Mesendoderm (in vitro differentiated cells): ENCODE measurements around the gene ADAMTSL2.

Experiments
- DNase-seq: peaks from one replicate; pipeline ENCODE4 v3.0.0; 2013
- H2AK5ac ChIP-seq: 2 replicates; pipeline ENCODE4 v1.6.1; 2013; ENCODE audit warnings: low read length, inconsistent platforms
- H2BK120ac ChIP-seq: 2 replicates; pipeline ENCODE4 v1.6.1; 2013; ENCODE audit warnings: low read depth, mild to moderate bottlenecking, low read length, moderate library complexity, mixed read lengths
- H2BK15ac ChIP-seq: replicated peaks from 2 replicates; pipeline ENCODE4 v1.6.1; 2013; ENCODE audit warnings: low read depth, mild to moderate bottlenecking, moderate library complexity
- H2BK5ac ChIP-seq: 2 replicates; pipeline ENCODE4 v1.6.1; 2013; ENCODE audit warnings: low read length, inconsistent platforms
- H3K18ac ChIP-seq: 2 replicates; pipeline ENCODE4 v1.6.1; 2013; ENCODE audit warnings: mild to moderate bottlenecking, low read length, mixed read lengths
- H3K23ac ChIP-seq: one replicate; pipeline ENCODE4 v1.6.1; 2013; ENCODE audit warnings: low read length
- H3K27ac ChIP-seq: 2 replicates; pipeline ENCODE4 v1.5.1; 2013; ENCODE audit warnings: low read depth, mild to moderate bottlenecking, inconsistent platforms, low read length, moderate library complexity
- H3K27me3 ChIP-seq: 2 replicates; pipeline ENCODE4 v1.6.1; 2013; ENCODE audit warnings: low read length, control low read depth, mild to moderate bottlenecking, inconsistent platforms; ENCODE audit not compliant: insufficient read depth, poor library complexity
- H3K36me3 ChIP-seq: 2 replicates; pipeline ENCODE4 v1.6.1; 2013; ENCODE audit warnings: low read length, inconsistent platforms; ENCODE audit not compliant: control insufficient read depth, insufficient read depth
- H3K4ac ChIP-seq: one replicate; pipeline ENCODE4 v1.6.1; 2013; ENCODE audit warnings: low read depth, mild to moderate bottlenecking, low read length, moderate library complexity
- H3K4me1 ChIP-seq: 2 replicates; pipeline ENCODE4 v1.6.1; 2013; ENCODE audit warnings: low read depth, low read length, inconsistent platforms; ENCODE audit not compliant: control insufficient read depth
- H3K4me2 ChIP-seq: 2 replicates; pipeline ENCODE4 v1.6.1; 2013; ENCODE audit warnings: low read length
- H3K4me3 ChIP-seq: 2 replicates; pipeline ENCODE4 v1.5.1; 2013; ENCODE audit warnings: mild to moderate bottlenecking, low read length
- H3K56ac ChIP-seq: one replicate; pipeline ENCODE4 v1.6.1; 2013; ENCODE audit warnings: low read length
- H3K79me1 ChIP-seq: 2 replicates; pipeline ENCODE4 v1.6.1; 2013; ENCODE audit warnings: low read length, inconsistent platforms
- H3K79me2 ChIP-seq: 2 replicates; pipeline ENCODE4 v1.6.1; 2013; ENCODE audit warnings: mild to moderate bottlenecking, low read length; ENCODE audit not compliant: control insufficient read depth, insufficient read depth
- H3K9ac ChIP-seq: 2 replicates; pipeline ENCODE4 v1.6.1; 2013; ENCODE audit warnings: low read length, inconsistent platforms
- H4K5ac ChIP-seq: one replicate; pipeline ENCODE4 v1.6.1; 2013; ENCODE audit warnings: low read length
- H4K8ac ChIP-seq: one replicate; pipeline ENCODE4 v1.6.1; 2013; ENCODE audit warnings: low read depth, mild to moderate bottlenecking, control low read depth, low read length, moderate library complexity
- WGBS: extraction: QIAGEN DNeasy Blood & Tissue Kit; methylation state at CpG from one replicate; pipeline ENCODE4 v1.1.7; 2013; ENCODE audit warnings: low lambda C conversion rate, missing lambda C conversion rate; ENCODE audit not compliant: insufficient coverage; ENCODE audit errors: extremely low coverage; 5-methylcytosine and 5-hydroxymethylcytosine counted together

ADAMTSL2 gene

GRCh38 chr9:133619791-133620190 is 85.3 kb downstream of the ADAMTSL2 start:
- WGBS = no CpG with 5 or more reads among the region's 8 CpGs
- H3K79me2 ChIP-seq = no peaks in the 10 kb centered on the region
- DNase-seq = no peak
- H2BK120ac ChIP-seq = no peak overlapping the region
- H3K27ac ChIP-seq = no peak overlapping the region
- H3K56ac ChIP-seq = no peak overlapping the region
- no peaks in the 10 kb centered on the region for H3K4me1 ChIP-seq
- H3K4ac ChIP-seq = no peak overlapping the region
- no peaks in the 10 kb centered on the region for H3K27me3 ChIP-seq
- no peak overlapping the region for H3K18ac ChIP-seq
- H3K36me3 ChIP-seq = no peaks in the 10 kb centered on the region
- H3K79me1 ChIP-seq = no peaks in the 10 kb centered on the region
- H3K23ac ChIP-seq = no peak overlapping the region
- no peak overlapping the region for H2BK5ac ChIP-seq
- no peak overlapping the region for H3K9ac ChIP-seq
- no peak overlapping the region for H3K4me2 ChIP-seq
- no peak overlapping the region for H2BK15ac ChIP-seq
- H4K8ac ChIP-seq = no peak overlapping the region
- H3K4me3 ChIP-seq = no peak overlapping the region
- H4K5ac ChIP-seq = no peak overlapping the region
- no peak overlapping the region for H2AK5ac ChIP-seq

DNA sequence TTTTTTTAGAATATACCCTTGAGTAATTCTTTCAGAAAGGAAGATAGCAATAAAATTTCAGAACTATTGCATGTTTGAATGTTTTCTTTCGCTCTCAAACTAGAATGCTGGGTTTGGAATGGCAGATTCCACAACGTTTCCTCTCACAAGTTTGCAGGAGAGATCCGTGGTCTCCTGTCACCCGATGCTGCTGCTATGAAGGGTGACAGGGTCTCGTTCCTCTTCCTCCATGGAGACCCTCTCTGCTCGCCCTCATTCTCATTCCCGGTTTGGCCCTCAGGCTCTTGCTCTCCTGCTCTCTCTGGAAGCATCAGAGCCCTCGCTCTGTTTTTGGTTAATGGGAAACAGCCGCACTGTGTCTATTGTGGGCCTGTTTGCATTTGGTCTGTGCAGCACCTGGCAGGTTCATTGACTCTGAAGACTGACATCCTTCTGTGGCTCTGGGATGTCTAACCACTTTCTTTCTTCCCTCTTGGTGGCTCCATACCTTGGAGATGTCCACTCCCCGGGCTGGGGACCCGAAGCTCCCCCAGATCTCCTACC is 87.3 kb downstream of the ADAMTSL2 start:
- Histone ChIP-seq H3K56ac (no peak overlapping the region), H3K79me2 (no peaks in the 10 kb centered on the region), H3K23ac (no peak overlapping the region), H3K27me3 (no peaks in the 10 kb centered on the region), H3K4me3 (no peak overlapping the region), H3K9ac (no peak overlapping the region), H3K4me1 (no peaks in the 10 kb centered on the region), H3K79me1 (no peaks in the 10 kb centered on the region), H3K27ac (no peak overlapping the region), H2AK5ac (no peak overlapping the region), H3K36me3 (no peaks in the 10 kb centered on the region), H2BK5ac (no peak overlapping the region), H3K18ac (no peak overlapping the region), H2BK120ac (no peak overlapping the region), H3K4me2 (no peak overlapping the region), H4K8ac (no peak overlapping the region), H3K4ac (no peak overlapping the region), H2BK15ac (no peak overlapping the region), H4K5ac (no peak overlapping the region)
- no peak for DNase-seq
- WGBS = no CpG with 5 or more reads among the region's 11 CpGs

DNA sequence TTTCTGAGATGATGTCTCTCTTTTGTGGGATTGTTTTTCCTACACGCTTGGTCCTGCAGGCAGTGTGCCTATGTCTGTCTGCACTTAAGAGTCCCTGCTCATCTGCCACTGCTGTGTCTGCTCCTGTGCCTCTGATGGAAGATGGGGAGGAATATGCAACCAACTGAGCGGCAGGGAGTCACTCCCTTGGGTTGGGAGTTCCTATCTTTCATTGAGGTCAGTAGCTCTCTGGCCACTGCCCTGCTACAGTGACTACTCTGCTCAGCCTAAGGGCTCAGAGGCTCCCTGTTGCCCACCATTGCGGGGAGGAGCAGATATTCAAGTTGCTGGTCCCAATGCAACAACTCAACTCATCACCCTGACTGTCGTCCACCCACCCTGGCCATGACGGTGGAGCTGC is 88.1 kb downstream of the ADAMTSL2 start:
- no peak overlapping the region for H2AK5ac ChIP-seq

More for the DNA sequence above, 88.1 kb downstream of the ADAMTSL2 start:
- H3K23ac ChIP-seq = no peak overlapping the region
- no peak overlapping the region for H3K4ac ChIP-seq
- no peak overlapping the region for H3K4me2 ChIP-seq
- H3K79me1 ChIP-seq = no peaks in the 10 kb centered on the region
- H3K18ac ChIP-seq = no peak overlapping the region
- no peak overlapping the region for H2BK5ac ChIP-seq
- H4K8ac ChIP-seq = no peak overlapping the region
- no peak overlapping the region for H3K56ac ChIP-seq
- H3K79me2 ChIP-seq = no peaks in the 10 kb centered on the region
- no peak overlapping the region for H2BK120ac ChIP-seq
- H2BK15ac ChIP-seq = no peak overlapping the region
- no peak overlapping the region for H3K4me3 ChIP-seq
- no peaks in the 10 kb centered on the region for H3K36me3 ChIP-seq
- no peak overlapping the region for H3K9ac ChIP-seq
- no peaks in the 10 kb centered on the region for H3K27me3 ChIP-seq
- H3K27ac ChIP-seq = no peak overlapping the region
- no peak for DNase-seq
- no CpG with 5 or more reads among the region's 5 CpGs for WGBS
- no peaks in the 10 kb centered on the region for H3K4me1 ChIP-seq
- no peak overlapping the region for H4K5ac ChIP-seq
